WTC11 (cell line): ENCODE measurements around the gene AMBP.

Source experiments
- ATF2 ChIP-seq: sonication (generic); formaldehyde crosslinking; IDR thresholded peaks from 2 replicates; pipeline ENCODE4 v1.8.1; 2022; ENCODE audit warnings: low read depth, missing genetic modification reagents, borderline replicate concordance
- ATF6 ChIP-seq: sonication (generic); formaldehyde crosslinking; IDR thresholded peaks from 2 replicates; pipeline ENCODE4 v1.8.1; 2023; ENCODE audit warnings: mild to moderate bottlenecking, missing genetic modification reagents
- CREB1 ChIP-seq: sonication (generic); formaldehyde crosslinking; IDR thresholded peaks from 2 replicates; pipeline ENCODE4 v1.8.0; 2023; ENCODE audit warnings: mild to moderate bottlenecking, missing genetic modification reagents
- GABPB1 ChIP-seq: sonication (generic); formaldehyde crosslinking; IDR thresholded peaks from 2 replicates; pipeline ENCODE4 v1.8.1; 2023; ENCODE audit warnings: mild to moderate bottlenecking, missing genetic modification reagents
- MAX ChIP-seq: sonication (generic); formaldehyde crosslinking; IDR thresholded peaks from 2 replicates; pipeline ENCODE4 v1.8.0; 2022; ENCODE audit warnings: mild to moderate bottlenecking, missing genetic modification reagents
- NR2C2 ChIP-seq: sonication (generic); formaldehyde crosslinking; IDR thresholded peaks from 2 replicates; pipeline ENCODE4 v1.8.0; 2022; ENCODE audit warnings: mild to moderate bottlenecking, missing genetic modification reagents
- ZNF121 ChIP-seq: sonication (generic); formaldehyde crosslinking; IDR thresholded peaks from 2 replicates; pipeline ENCODE4 v1.8.0; 2023; ENCODE audit warnings: missing genetic modification reagents
- ZNF232 ChIP-seq: sonication (generic); formaldehyde crosslinking; IDR thresholded peaks from 2 replicates; pipeline ENCODE4 v1.8.0; 2022; ENCODE audit warnings: mild to moderate bottlenecking, missing genetic modification reagents
- TF ChIP-seq, protein P1 (sequence below): fragments of 200-600 bp; IDR thresholded peaks from 2 replicates; pipeline ENCODE4 v1.8.0; 2022; ENCODE audit warnings: antibody characterized with exemption
- TF ChIP-seq, protein P2 (sequence below): sonication (generic); formaldehyde crosslinking; IDR thresholded peaks from 2 replicates; pipeline ENCODE4 v1.8.0; 2022; ENCODE audit warnings: mild to moderate bottlenecking, missing genetic modification reagents
- TF ChIP-seq, protein P3 (sequence below): sonication (generic); formaldehyde crosslinking; IDR thresholded peaks from 2 replicates; pipeline ENCODE4 v1.8.0; 2023; ENCODE audit warnings: mild to moderate bottlenecking, missing genetic modification reagents
- TF ChIP-seq, protein P4 (sequence below): fragments of 250-450 bp; sonication (Bioruptor Pico); IDR thresholded peaks from 2 replicates; pipeline ENCODE4 v1.9.0; 2021; ENCODE audit warnings: mild to moderate bottlenecking, borderline replicate concordance

GRCh38 chr9:114110180-114110579 is 32.1 kb upstream of the AMBP start:
- TF ChIP-seq, protein P1, sequence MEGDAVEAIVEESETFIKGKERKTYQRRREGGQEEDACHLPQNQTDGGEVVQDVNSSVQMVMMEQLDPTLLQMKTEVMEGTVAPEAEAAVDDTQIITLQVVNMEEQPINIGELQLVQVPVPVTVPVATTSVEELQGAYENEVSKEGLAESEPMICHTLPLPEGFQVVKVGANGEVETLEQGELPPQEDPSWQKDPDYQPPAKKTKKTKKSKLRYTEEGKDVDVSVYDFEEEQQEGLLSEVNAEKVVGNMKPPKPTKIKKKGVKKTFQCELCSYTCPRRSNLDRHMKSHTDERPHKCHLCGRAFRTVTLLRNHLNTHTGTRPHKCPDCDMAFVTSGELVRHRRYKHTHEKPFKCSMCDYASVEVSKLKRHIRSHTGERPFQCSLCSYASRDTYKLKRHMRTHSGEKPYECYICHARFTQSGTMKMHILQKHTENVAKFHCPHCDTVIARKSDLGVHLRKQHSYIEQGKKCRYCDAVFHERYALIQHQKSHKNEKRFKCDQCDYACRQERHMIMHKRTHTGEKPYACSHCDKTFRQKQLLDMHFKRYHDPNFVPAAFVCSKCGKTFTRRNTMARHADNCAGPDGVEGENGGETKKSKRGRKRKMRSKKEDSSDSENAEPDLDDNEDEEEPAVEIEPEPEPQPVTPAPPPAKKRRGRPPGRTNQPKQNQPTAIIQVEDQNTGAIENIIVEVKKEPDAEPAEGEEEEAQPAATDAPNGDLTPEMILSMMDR: no peak
- TF ChIP-seq ATF6 (no peak), ZNF121 (CRISPR knock-in tag) (no peak), ATF2 (CRISPR knock-in tag) (no peak), MAX (no peak), CREB1 (CRISPR knock-in tag) (no peak), NR2C2 (no peak), GABPB1 (no peak), ZNF232 (CRISPR knock-in tag) (no peak)
- TF ChIP-seq, protein P2, sequence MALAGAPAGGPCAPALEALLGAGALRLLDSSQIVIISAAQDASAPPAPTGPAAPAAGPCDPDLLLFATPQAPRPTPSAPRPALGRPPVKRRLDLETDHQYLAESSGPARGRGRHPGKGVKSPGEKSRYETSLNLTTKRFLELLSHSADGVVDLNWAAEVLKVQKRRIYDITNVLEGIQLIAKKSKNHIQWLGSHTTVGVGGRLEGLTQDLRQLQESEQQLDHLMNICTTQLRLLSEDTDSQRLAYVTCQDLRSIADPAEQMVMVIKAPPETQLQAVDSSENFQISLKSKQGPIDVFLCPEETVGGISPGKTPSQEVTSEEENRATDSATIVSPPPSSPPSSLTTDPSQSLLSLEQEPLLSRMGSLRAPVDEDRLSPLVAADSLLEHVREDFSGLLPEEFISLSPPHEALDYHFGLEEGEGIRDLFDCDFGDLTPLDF: no peak
- TF ChIP-seq, protein P3, sequence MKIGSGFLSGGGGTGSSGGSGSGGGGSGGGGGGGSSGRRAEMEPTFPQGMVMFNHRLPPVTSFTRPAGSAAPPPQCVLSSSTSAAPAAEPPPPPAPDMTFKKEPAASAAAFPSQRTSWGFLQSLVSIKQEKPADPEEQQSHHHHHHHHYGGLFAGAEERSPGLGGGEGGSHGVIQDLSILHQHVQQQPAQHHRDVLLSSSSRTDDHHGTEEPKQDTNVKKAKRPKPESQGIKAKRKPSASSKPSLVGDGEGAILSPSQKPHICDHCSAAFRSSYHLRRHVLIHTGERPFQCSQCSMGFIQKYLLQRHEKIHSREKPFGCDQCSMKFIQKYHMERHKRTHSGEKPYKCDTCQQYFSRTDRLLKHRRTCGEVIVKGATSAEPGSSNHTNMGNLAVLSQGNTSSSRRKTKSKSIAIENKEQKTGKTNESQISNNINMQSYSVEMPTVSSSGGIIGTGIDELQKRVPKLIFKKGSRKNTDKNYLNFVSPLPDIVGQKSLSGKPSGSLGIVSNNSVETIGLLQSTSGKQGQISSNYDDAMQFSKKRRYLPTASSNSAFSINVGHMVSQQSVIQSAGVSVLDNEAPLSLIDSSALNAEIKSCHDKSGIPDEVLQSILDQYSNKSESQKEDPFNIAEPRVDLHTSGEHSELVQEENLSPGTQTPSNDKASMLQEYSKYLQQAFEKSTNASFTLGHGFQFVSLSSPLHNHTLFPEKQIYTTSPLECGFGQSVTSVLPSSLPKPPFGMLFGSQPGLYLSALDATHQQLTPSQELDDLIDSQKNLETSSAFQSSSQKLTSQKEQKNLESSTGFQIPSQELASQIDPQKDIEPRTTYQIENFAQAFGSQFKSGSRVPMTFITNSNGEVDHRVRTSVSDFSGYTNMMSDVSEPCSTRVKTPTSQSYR (CRISPR knock-in tag): no peak
- TF ChIP-seq, protein P4, sequence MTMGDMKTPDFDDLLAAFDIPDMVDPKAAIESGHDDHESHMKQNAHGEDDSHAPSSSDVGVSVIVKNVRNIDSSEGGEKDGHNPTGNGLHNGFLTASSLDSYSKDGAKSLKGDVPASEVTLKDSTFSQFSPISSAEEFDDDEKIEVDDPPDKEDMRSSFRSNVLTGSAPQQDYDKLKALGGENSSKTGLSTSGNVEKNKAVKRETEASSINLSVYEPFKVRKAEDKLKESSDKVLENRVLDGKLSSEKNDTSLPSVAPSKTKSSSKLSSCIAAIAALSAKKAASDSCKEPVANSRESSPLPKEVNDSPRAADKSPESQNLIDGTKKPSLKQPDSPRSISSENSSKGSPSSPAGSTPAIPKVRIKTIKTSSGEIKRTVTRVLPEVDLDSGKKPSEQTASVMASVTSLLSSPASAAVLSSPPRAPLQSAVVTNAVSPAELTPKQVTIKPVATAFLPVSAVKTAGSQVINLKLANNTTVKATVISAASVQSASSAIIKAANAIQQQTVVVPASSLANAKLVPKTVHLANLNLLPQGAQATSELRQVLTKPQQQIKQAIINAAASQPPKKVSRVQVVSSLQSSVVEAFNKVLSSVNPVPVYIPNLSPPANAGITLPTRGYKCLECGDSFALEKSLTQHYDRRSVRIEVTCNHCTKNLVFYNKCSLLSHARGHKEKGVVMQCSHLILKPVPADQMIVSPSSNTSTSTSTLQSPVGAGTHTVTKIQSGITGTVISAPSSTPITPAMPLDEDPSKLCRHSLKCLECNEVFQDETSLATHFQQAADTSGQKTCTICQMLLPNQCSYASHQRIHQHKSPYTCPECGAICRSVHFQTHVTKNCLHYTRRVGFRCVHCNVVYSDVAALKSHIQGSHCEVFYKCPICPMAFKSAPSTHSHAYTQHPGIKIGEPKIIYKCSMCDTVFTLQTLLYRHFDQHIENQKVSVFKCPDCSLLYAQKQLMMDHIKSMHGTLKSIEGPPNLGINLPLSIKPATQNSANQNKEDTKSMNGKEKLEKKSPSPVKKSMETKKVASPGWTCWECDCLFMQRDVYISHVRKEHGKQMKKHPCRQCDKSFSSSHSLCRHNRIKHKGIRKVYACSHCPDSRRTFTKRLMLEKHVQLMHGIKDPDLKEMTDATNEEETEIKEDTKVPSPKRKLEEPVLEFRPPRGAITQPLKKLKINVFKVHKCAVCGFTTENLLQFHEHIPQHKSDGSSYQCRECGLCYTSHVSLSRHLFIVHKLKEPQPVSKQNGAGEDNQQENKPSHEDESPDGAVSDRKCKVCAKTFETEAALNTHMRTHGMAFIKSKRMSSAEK (CRISPR knock-in tag): no peak
